NCI-H1092 treated with DMSO at 0.1 percent for 48 hours (cell line): Measurements from ENCODE around the gene PRRT3.
"Not testable (repeated sequence)": the region's sequence is repeated elsewhere in the genome, so short reads cannot be mapped to it uniquely, and the experiment has no call there.

Source experiments
- DNase-seq: peaks from one replicate; lab custom pipeline; 2025; lab: John Stamatoyannopoulos, UW

PRRT3 gene

DNA sequence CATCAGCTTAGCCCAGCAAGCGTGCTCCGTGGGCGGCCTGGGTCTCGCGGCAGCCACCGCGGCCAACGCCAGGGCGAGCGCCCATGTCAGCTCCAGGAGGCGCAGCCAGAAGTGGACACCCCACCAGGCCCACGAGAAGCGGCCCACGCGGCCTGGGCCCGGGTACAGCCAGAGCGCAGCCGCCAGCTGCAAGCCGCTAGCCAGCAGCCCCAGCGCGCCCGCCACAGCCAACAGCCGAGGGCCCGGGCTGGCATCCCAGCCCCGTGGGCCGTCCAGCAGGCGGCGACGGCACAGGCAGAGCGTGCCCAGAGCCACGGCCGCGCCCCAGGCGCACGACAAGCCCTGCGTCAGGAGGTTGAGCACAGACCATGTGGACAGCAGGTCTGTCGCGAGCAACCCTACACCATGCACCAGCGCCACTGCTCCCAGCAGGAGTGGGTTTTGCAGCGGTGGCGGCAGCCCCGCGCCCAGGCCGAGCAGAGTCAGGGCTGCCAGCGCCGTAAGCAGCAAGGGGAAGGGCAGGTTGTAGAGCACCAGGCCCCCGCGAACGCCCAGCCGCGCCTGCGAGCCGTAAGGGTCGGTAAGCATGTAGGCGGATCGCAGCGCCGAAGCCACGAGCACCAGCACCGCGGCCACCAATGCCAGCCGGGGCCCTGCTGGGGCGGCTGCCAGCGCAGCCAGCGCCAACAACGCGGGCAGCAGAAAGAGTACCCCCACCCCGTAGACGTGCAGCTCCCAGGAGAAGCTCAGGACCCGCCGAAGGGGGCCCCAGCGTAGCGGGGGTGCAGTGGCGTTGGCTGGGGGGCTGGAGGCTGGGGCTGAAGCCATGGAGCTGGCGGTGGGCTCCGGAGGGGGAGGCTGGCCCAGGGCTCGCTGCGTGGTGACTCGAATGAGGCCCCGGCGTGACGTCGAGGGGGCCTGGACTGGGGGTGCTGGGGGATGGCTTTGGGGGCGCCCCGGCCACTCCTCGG lies 4.9 kb downstream of the PRRT3 start:
- peak; percentile 33 for DNase-seq

DNA sequence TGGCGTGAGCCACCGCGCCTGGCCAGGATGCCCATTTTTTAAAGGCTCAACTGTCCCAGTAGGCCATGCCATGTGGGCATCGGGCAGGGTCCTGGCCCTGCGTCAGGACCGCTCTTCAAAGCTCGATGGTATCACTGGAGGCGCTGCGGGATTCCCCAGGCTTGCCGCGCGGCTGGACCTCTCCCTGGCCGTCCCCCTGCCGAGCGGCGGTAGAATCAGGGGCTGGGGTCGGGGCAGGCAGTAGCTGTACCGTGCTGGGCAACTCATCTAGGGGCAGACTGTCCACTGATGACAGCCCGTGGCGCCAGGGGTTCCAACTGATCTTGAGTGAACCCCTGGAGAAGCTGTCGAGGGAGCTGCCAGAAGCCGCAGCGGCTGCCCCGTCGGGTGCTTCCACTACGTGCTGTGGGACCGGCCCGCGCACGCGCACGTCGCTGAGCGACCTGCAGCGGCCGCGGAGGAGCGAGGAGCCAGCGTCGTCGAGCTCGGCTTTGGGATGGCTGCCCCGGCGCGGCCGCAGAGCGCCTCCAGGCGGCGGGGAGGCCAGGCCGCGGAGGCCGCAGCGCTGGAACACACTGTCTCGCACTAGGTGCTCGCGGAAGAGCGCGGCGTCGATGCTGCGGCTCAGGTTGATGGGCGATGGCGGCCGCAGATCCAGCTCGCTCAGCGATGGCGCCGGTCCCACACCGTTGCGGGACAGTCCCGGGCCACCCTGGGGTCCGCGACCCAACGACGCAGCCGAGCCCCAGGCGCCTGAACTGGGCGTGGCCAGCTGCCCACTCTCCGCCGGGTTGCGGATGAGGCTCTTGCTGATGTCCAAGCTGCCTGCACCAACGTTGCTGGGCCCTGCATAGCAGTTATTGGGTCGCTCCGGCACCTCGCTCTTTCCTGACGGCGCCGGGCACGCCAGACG lies 5.8 kb downstream of the PRRT3 start:
- peak; percentile 78 for DNase-seq

DNA sequence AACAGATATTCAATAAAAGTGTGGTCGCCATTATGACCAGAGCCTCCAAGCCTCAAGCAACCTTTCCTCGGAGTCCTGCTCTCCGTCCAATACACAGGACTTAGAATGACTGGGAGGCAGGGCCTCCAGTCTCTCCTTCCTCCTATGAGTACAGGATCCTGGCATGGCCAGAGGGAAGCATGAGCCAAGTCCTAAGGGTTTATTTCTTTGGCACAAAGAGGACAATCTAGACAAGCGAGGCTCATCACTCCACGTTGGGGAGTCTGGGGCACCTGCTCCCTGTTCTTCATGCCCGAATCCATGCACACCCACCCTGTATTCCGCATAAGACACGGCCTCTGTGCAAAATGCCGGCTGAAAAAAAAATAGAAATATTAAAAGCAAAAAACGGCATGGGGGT lies 6.8 kb downstream of the PRRT3 start:
- DNase-seq: no peak

DNA sequence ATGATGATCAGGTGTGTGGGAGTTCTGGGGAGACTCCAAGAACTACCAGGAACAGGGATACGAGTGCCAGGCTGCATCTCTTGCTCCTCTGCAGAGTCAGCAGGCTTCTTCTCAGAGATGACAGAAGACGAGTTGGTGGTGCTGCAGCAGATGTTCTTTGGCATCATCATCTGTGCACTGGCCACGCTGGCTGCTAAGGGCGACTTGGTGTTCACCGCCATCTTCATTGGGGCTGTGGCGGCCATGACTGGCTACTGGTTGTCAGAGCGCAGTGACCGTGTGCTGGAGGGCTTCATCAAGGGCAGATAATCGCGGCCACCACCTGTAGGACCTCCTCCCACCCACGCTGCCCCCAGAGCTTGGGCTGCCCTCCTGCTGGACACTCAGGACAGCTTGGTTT lies 7.9 kb downstream of the PRRT3 start:
- no peak for DNase-seq

GRCh38 chr3:9942934-9943690 lies 9.1 kb downstream of the PRRT3 start:
- DNase-seq: no peak

DNA sequence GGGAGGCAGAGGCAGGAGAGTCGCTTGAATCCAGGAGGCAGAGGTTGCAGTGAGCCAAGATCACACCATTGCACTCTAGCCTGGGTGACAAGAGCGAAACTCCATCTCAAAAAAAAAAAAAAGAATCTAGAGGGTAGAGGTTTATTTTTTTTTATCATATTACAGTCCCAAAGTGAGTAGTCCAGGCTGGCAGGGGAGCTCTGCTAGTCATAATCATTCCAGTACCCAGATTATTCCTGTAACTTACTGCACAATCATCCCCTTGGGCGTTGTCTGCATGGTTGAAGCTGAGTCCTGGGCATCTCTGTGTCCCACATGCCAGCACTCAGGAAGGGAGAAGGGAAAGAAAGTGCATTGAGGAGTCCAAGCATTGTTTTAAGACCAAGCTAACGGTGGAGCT lies 10.0 kb downstream of the PRRT3 start:
- DNase-seq: no peak

- no peak for DNase-seq
These were observed 11.5 kb downstream of the PRRT3 start for GRCh38 chr3:9940746-9941145.

DNA sequence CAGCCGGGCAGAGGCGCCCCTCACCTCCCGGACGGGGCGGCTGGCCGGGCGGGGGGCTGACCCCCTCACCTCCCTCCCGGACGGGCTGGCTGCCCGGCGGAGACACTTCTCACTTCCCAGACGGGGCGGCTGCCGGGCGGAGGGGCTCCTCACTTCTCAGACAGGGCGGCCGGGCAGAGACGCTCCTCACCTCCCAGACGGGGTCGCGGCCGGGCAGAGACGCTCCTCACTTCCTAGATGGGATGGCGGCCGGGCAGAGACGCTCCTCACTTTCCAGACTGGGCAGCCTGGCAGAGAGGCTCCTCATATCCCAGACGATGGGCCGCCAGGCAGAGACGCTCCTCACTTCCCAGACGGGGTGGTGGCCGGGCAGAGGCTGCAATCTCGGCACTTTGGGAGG lies 12.3 kb downstream of the PRRT3 start:
- DNase-seq: not testable (repeated sequence)

GRCh38 chr3:9938966-9939365 lies 13.2 kb downstream of the PRRT3 start:
- DNase-seq: no peak

DNA sequence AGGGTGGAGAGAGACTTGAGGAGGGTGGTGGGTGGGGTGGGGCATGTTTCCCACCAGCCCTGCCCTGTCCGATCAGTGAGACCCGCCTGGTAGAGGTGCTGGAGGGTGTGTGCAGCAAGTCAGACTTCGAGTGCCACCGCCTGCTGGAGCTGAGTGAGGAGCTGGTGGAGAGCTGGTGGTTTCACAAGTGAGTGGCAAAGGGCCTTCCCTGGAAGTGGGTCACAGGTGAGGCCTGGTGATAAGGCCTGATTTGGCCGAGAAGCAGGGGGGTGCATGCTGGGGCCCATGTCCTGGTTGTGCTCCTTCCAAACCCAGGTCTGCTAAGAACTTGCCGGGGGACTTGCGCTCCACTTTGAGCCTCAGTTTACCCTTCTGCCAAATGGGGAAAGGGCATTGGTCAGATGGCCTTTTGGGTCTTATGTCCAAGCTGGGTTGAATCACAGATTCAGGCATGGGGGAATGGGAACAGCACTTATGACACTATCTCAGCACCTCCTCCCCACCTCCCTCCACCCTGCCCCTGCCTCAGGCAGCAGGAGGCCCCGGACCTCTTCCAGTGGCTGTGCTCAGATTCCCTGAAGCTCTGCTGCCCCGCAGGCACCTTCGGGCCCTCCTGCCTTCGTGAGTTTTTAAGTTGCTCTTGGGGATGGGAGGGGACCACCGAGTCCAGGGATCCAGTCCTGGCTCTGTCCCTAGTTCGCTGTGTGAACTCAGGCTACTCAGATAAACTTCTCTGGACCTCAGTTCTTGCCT lies 14.5 kb downstream of the PRRT3 start:
- DNase-seq: no peak

GRCh38 chr3:9935966-9936510 lies 16.2 kb downstream of the PRRT3 start:
- DNase-seq: no peak

- no peak for DNase-seq
These were observed 17.2 kb downstream of the PRRT3 start for GRCh38 chr3:9934993-9935392.

- DNase-seq: peak; percentile 25
These were observed 18.0 kb downstream of the PRRT3 start for GRCh38 chr3:9934235-9934621.

GRCh38 chr3:9933561-9934234 lies 18.5 kb downstream of the PRRT3 start, which contains the start of gene CRELD1:
TSS of gene CRELD1 (plus strand) at chr3:9933834. CDS start at chr3:9934439, 605 bp downstream.
- DNase-seq: peak; percentile 87

DNA sequence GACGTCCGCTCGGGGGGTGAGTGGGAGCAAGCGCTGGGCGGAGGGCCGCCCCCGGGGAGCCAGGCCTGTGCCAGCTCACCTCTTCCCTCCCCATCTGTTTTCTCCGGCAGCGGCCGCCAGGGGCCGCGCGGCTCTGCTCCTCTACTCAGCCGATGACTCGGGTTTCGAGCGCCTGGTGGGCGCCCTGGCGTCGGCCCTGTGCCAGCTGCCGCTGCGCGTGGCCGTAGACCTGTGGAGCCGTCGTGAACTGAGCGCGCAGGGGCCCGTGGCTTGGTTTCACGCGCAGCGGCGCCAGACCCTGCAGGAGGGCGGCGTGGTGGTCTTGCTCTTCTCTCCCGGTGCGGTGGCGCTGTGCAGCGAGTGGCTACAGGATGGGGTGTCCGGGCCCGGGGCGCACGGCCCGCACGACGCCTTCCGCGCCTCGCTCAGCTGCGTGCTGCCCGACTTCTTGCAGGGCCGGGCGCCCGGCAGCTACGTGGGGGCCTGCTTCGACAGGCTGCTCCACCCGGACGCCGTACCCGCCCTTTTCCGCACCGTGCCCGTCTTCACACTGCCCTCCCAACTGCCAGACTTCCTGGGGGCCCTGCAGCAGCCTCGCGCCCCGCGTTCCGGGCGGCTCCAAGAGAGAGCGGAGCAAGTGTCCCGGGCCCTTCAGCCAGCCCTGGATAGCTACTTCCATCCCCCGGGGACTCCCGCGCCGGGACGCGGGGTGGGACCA lies 19.2 kb downstream of the PRRT3 start:
- peak; percentile 62 for DNase-seq

DNA sequence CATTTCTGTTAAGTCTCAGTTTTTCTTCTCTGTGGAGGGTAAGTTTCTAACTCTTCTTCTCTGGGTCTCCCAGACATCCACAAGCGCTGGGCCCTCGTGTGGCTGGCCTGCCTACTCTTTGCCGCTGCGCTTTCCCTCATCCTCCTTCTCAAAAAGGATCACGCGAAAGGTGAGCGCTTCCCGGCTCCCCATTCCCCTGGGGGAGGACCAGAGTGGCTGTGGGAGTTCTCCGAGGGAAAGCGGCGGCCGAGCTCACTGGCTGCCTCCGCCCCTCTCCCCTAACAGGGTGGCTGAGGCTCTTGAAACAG lies 19.7 kb downstream of the PRRT3 start:
- no peak for DNase-seq

GRCh38 chr3:9930804-9931418 lies 21.3 kb downstream of the PRRT3 start:
- no peak for DNase-seq

GRCh38 chr3:9928158-9928557 lies 24.1 kb downstream of the PRRT3 start:
- no peak for DNase-seq

DNA sequence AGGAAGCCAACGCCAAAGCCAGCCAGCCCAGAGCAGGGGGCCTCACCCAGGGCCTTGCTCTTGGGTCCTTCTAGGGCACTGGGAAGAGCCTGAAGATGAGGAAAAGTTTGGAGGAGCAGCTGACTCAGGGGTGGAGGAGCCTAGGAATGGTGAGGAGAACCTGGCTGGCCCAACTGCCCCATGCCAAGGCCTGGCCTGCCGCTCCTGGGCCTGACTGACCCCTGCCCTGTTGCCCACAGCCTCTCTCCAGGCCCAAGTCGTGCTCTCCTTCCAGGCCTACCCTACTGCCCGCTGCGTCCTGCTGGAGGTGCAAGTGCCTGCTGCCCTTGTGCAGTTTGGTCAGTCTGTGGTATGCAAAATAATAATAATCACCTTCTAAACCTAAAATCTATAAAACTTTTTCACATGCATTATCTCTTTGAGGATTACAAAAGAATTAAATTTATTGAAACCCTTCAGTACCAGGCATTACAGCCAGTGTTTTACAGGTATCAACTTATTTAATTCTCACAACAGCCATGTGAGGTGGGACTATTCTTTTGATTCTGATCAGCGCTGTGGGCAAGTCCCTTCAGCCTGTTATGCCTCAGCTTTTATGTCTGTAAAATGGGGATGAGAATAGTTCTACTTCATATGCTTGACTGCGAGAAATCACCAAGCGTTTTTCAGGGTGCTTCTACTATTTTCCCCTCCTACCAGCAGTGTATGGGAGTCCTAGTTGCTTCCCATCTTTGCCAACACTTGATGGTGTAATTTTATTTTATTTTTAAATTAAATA lies 33.8 kb downstream of the PRRT3 start:
- DNase-seq: no peak
